ENCODE results near the gene CLDN19. TPM values are rescaled to one million over a fixed set of nuclear protein-coding genes. Genes with fewer than 3 reads are reported as not detected.

The CLDN19 gene
- total and polyA plus RNA-seq, 8 donors: 0.04 TPM; not detected in 7

Other genes starting within 250 kb of the CLDN19 start
- gene PPIH, start 81.8 kb downstream of the CLDN19 start, total RNA-seq: 10 to 100 TPM in 3 of 6 donors, 1 to 10 TPM in 3; 7.6 to 12.1 (median 9.1) TPM
- gene PPIH, start 81.8 kb downstream of the CLDN19 start, polyA plus RNA-seq: 10 to 100 TPM; 13.4 to 22.4 TPM
- gene YBX1, start 57.8 kb downstream of the CLDN19 start, total RNA-seq: 100 to 1,000 TPM in 5 of 6 donors, 10 to 100 TPM in 1; 97.4 to 240 (median 207) TPM
- gene YBX1, start 57.8 kb downstream of the CLDN19 start, polyA plus RNA-seq: 100 to 1,000 TPM; 164 to 193 TPM
- gene P3H1, start 26.8 kb upstream of the CLDN19 start, total RNA-seq: 10 to 100 TPM in 4 of 6 donors, 1 to 10 TPM in 2; 6.8 to 26.2 (median 11.8) TPM
- 10 to 100 TPM; 27.0 to 37.0 TPM for gene P3H1, start 26.8 kb upstream of the CLDN19 start, polyA plus RNA-seq
- 1 to 10 TPM; 1.6 to 3.5 (median 2.8) TPM for gene C1orf50, start 27.0 kb upstream of the CLDN19 start, total RNA-seq
- gene C1orf50, start 27.0 kb upstream of the CLDN19 start, polyA plus RNA-seq: 1 to 10 TPM; 2.4 to 2.5 TPM
- gene TMEM269, start 44.8 kb upstream of the CLDN19 start, total RNA-seq: under 1 TPM in 3 of 6 donors, not detected in 3; 0.18 to 0.35 (median 0.23) TPM
- under 1 TPM in 1 of 2 donors, not detected in 1; 0.04 TPM for gene TMEM269, start 44.8 kb upstream of the CLDN19 start, polyA plus RNA-seq
- gene ERMAP, start 76.9 kb upstream of the CLDN19 start, total RNA-seq: 10 to 100 TPM in 1 of 6 donors, 1 to 10 TPM in 5; 7.0 to 11.2 (median 8.5) TPM
- gene ERMAP, start 76.9 kb upstream of the CLDN19 start, polyA plus RNA-seq: 1 to 10 TPM; 4.8 to 9.2 TPM
- 1 to 10 TPM; 3.2 to 9.7 (median 5.1) TPM for gene SVBP, start 77.2 kb upstream of the CLDN19 start, total RNA-seq
- 10 to 100 TPM; 12.3 to 25.5 TPM for gene SVBP, start 77.2 kb upstream of the CLDN19 start, polyA plus RNA-seq
- 1 to 10 TPM; 2.9 to 6.5 (median 4.4) TPM for gene ZNF691, start 106.4 kb upstream of the CLDN19 start, total RNA-seq
- 10 to 100 TPM in 1 of 2 donors, 1 to 10 TPM in 1; 7.8 to 11.0 TPM for gene ZNF691, start 106.4 kb upstream of the CLDN19 start, polyA plus RNA-seq
- gene SLC2A1, start 218.6 kb upstream of the CLDN19 start, total RNA-seq: 10 to 100 TPM in 1 of 6 donors, 1 to 10 TPM in 5; 1.6 to 10.9 (median 6.8) TPM
- gene SLC2A1, start 218.6 kb upstream of the CLDN19 start, polyA plus RNA-seq: 1 to 10 TPM; 3.0 to 9.2 TPM

Data from pancreas (tissue), 8 donors.